ENCODE measurements around the gene ACOT12. TPM values are rescaled to one million over a fixed set of nuclear protein-coding genes. Genes with fewer than 3 reads are reported as not detected.

Gene ACOT12
- total and polyA plus RNA-seq, 12 donors = 0.15 TPM; not detected in 11

- H3K27ac ChIP-seq = no peak overlapping the region
- intact Hi-C loops (cut with DNase I) = loop anchor here in 2 of 10 donors (10.0 kb wide), 2 partner anchors 97 to 607 kb away; no protein-coding TSS in a partner anchor
- no peak for ATAC-seq
- peaks cover 0 to 25% (median 0%) of the 10 kb centered on the region in 9 donors for H3K36me3 ChIP-seq
- 91% methylated on average over 2 of the region's 2 CpGs for WGBS, 2 donors
- no peak for DNase-seq
- no peaks in the 10 kb centered on the region for H3K27me3 ChIP-seq
- peaks cover 0 to 44% (median 16%) of the 10 kb centered on the region in 11 donors for H3K9me3 ChIP-seq
- no peak overlapping the region for H3K4me3 ChIP-seq
- H3K4me1 ChIP-seq = peaks cover 0 to 5% (median 0%) of the 10 kb centered on the region in 9 donors
- TF ChIP-seq CTCF (IDR thresholded peaks at IDR 0.05) = no peak
Measured at GRCh38 chr5:81292130-81292529, 101.8 kb downstream of the ACOT12 start.

- TF ChIP-seq CTCF (IDR thresholded peaks at IDR 0.05) = no peak
- 88 to 93% methylated on average over 1 of the region's 1 CpG for WGBS, 2 donors
- H3K4me3 ChIP-seq = no peak overlapping the region
Measured at GRCh38 chr5:81290146-81290545, 103.8 kb downstream of the ACOT12 start.

GRCh38 chr5:81288021-81288433 lies 105.9 kb downstream of the ACOT12 start:
- no peak for TF ChIP-seq CTCF (IDR thresholded peaks at IDR 0.05)
- WGBS, 2 donors = 88 to 93% methylated on average over 4 of the region's 4 CpGs
- no peak overlapping the region for H3K27ac ChIP-seq
- peaks cover 0 to 25% (median 14%) of the 10 kb centered on the region in 11 donors for H3K9me3 ChIP-seq
- no peak overlapping the region for H3K4me3 ChIP-seq
- no peaks in the 10 kb centered on the region for H3K4me1 ChIP-seq
- peaks cover 0 to 28% (median 0%) of the 10 kb centered on the region in 9 donors for H3K36me3 ChIP-seq
- no peaks in the 10 kb centered on the region for H3K27me3 ChIP-seq
- ATAC-seq = no peak
- DNase-seq = no peak
- intact Hi-C loops (cut with DNase I) = no loop called here

More at GRCh38 chr5:81290146-81290545, 103.8 kb downstream of the ACOT12 start:
- ATAC-seq = no peak
- intact Hi-C loops (cut with DNase I) = loop anchor here in 2 of 10 donors (10.0 kb wide), 2 partner anchors 95 to 605 kb away; no protein-coding TSS in a partner anchor
- H3K4me1 ChIP-seq = no peaks in the 10 kb centered on the region
- DNase-seq = no peak
- peaks cover 0 to 38% (median 0%) of the 10 kb centered on the region in 9 donors for H3K36me3 ChIP-seq
- H3K27ac ChIP-seq = no peak overlapping the region
- peaks cover 0 to 44% (median 16%) of the 10 kb centered on the region in 11 donors for H3K9me3 ChIP-seq
- no peaks in the 10 kb centered on the region for H3K27me3 ChIP-seq

- 65 to 78% methylated on average over 3 of the region's 3 CpGs for WGBS, 2 donors
- DNase-seq = no peak
- Histone ChIP-seq H3K27me3 (no peaks in the 10 kb centered on the region), H3K4me1 (no peaks in the 10 kb centered on the region), H3K9me3 (peaks cover 0 to 13% (median 0%) of the 10 kb centered on the region in 11 donors), H3K4me3 (no peak overlapping the region), H3K27ac (no peak overlapping the region), H3K36me3 (peaks cover 0 to 21% (median 0%) of the 10 kb centered on the region in 9 donors)
- intact Hi-C loops (cut with DNase I) = no loop called here
- ATAC-seq = no peak
- no peak for TF ChIP-seq CTCF (IDR thresholded peaks at IDR 0.05)
Measured at GRCh38 chr5:81286059-81286617, 107.8 kb downstream of the ACOT12 start.

All from heart right ventricle (tissue), 16 donors.